H1 (cell line): ENCODE data around the gene DNAJB12. TPM values are rescaled to one million over a fixed set of nuclear protein-coding genes. Genes with fewer than 3 reads are reported as not detected.

Experiments used
- CBX5 ChIP-seq: fragments of 300-800, 300-1000 bp; sonication (generic); IDR thresholded peaks from 2 replicates; pipeline ENCODE4 v1.7.1; 2016; ENCODE audit warnings: antibody characterized with exemption, low read length, low read depth
- CHD7 ChIP-seq: fragments of 300-600 bp; sonication (generic); IDR thresholded peaks from 2 replicates; pipeline ENCODE4 v1.7.1; 2012; ENCODE audit warnings: low read length, moderate library complexity, mild to moderate bottlenecking, inconsistent platforms; ENCODE audit not compliant: insufficient replicate concordance
- HDAC6 ChIP-seq: IDR thresholded peaks from one replicate; pipeline ENCODE4 v1.7.1; 2012; ENCODE audit warnings: low read depth, mild to moderate bottlenecking, inconsistent platforms, low read length, moderate library complexity
- RAD21 ChIP-seq, 2 experiments: IDR thresholded peaks in 1 of 2; conservative IDR thresholded peaks in 1 of 2; 2 replicates each; pipeline ENCODE4 v1.6.1; 2011; ENCODE audit warnings: low read depth in 2 of 2, low read length in 2 of 2, improper control_type of control experiment in 1 of 2, inconsistent platforms in 1 of 2, mild to moderate bottlenecking in 1 of 2, moderate library complexity in 1 of 2
- RFX5 ChIP-seq: IDR thresholded peaks from 2 replicates; pipeline ENCODE4 v1.6.1; 2011; ENCODE audit warnings: low read depth, low read length, improper control_type of control experiment, borderline replicate concordance
- SAP30 ChIP-seq: fragments of 300-600 bp; sonication (generic); IDR thresholded peaks from 2 replicates; pipeline ENCODE4 v1.7.1; 2012; ENCODE audit warnings: low read length, moderate library complexity, mild to moderate bottlenecking, inconsistent platforms; ENCODE audit not compliant: insufficient read depth, insufficient replicate concordance
- SIN3A ChIP-seq, 2 experiments: IDR thresholded peaks in 1 of 2; conservative IDR thresholded peaks in 1 of 2; 2 replicates each; pipeline ENCODE4 v1.6.1; 2011 to 2012; ENCODE audit warnings: low read length in 2 of 2, improper control_type of control experiment in 1 of 2, low read depth in 1 of 2, mild to moderate bottlenecking in 1 of 2
- SIRT6 ChIP-seq: IDR thresholded peaks from one replicate; pipeline ENCODE4 v1.7.1; 2012; ENCODE audit warnings: low read length, inconsistent platforms
- polyA plus RNA-seq, 7 experiments: library from polyadenylated mRNA; depleted of rRNA in 3 of 7; stranded (reverse) in 5 of 7; unstranded in 2 of 7; fragments of >200 nt in 5 of 7; fragments of 200-250 nt in 2 of 7; gene quantifications; 1 replicate in 5 of 7; 2 replicates in 1 of 7; 4 replicates in 1 of 7; pipeline versions ENCODE4 v1.2.1 to v1.2.3, GENCODE V29; 2011 to 2013; ENCODE audit warnings: missing spikeins in 2 of 7, mixed read lengths in 2 of 7
- total RNA-seq: library from RNA; stranded (reverse); fragmentation: NEBNext Ultra II Directional; extraction: Animal tissue kit (Norgen Biotek cat#: 25700); gene quantifications from 2 replicates; pipeline ENCODE4 v1.2.1, GENCODE V29; 2021

DNAJB12 gene
- total and polyA plus RNA-seq, 2 of the 8 experiments (the other 6 are each of a cell fraction or from before 2014, with no cell fraction given) = 10.8 to 20.5 TPM

GRCh38 chr10:72291019-72291532 lies 63.6 kb downstream of the DNAJB12 start (continued):
- TF ChIP-seq RAD21 (IDR thresholded peaks at IDR 0.05 in 1 of 2, conservative IDR thresholded peaks at IDR 0.05 in 1 of 2; ENCODE audit: low read depth in 2 of 2, low read length in 2 of 2) = no peak
- no peak for TF ChIP-seq SIRT6
- no peak for TF ChIP-seq SAP30
- TF ChIP-seq HDAC6 = no peak
- no peak for TF ChIP-seq CHD7
- no peak for TF ChIP-seq CBX5
- TF ChIP-seq RFX5 = no peak
- TF ChIP-seq SIN3A (conservative IDR thresholded peaks at IDR 0.05 in 1 of 2, IDR thresholded peaks at IDR 0.05 in 1 of 2; ENCODE audit: low read depth in 1 of 2, low read length in 2 of 2) = no peak
- TF ChIP-seq, all 59 proteins: peak for 0
